ENCODE results near the gene ASMT.
"Not testable (repeated sequence)": the region's sequence is repeated elsewhere in the genome, so short reads cannot be mapped to it uniquely, and the experiment has no call there.

Gene ASMT

GRCh38 chrX:1676866-1677265 is 62.0 kb downstream of the ASMT start:
- no peak for DNase-seq (ENCODE audit: low read depth in 1 of 2, low spot score in 1 of 2)
- no peak for TF ChIP-seq JUND (IDR thresholded peaks at IDR 0.05; ENCODE audit: low read depth)
- in situ Hi-C loops (cut with HindIII; ENCODE audit: low pct_unique_long_range_greater_than_20kb, low sequenced_read_pairs) = no loop called here

GRCh38 chrX:1679238-1679637 is 64.4 kb downstream of the ASMT start:
- in situ Hi-C loops (cut with HindIII; ENCODE audit: low pct_unique_long_range_greater_than_20kb, low sequenced_read_pairs) = no loop called here
- TF ChIP-seq JUND (IDR thresholded peaks at IDR 0.05; ENCODE audit: low read depth) = no peak
- DNase-seq (ENCODE audit: low read depth in 1 of 2, low spot score in 1 of 2) = no peak

GRCh38 chrX:1681439-1681838 is 66.6 kb downstream of the ASMT start:
- in situ Hi-C loops (cut with HindIII; ENCODE audit: low pct_unique_long_range_greater_than_20kb, low sequenced_read_pairs) = no loop called here
- no peak for DNase-seq (ENCODE audit: low read depth in 1 of 2, low spot score in 1 of 2)
- TF ChIP-seq JUND (IDR thresholded peaks at IDR 0.05; ENCODE audit: low read depth) = no peak

- in situ Hi-C loops (cut with HindIII; ENCODE audit: low pct_unique_long_range_greater_than_20kb, low sequenced_read_pairs); DNase-seq (ENCODE audit: low read depth in 1 of 2, low spot score in 1 of 2): not testable (repeated sequence)
These were observed 67.0 kb downstream of the ASMT start for GRCh38 chrX:1681856-1682255.

- DNase-seq (ENCODE audit: low read depth in 1 of 2, low spot score in 1 of 2); in situ Hi-C loops (cut with HindIII; ENCODE audit: low pct_unique_long_range_greater_than_20kb, low sequenced_read_pairs): not testable (repeated sequence)
These were observed 67.6 kb downstream of the ASMT start for GRCh38 chrX:1682501-1682900.

GRCh38 chrX:1684883-1685282 is 70.0 kb downstream of the ASMT start:
- in situ Hi-C loops (cut with HindIII; ENCODE audit: low pct_unique_long_range_greater_than_20kb, low sequenced_read_pairs); DNase-seq (ENCODE audit: low read depth in 1 of 2, low spot score in 1 of 2): not testable (repeated sequence)

- in situ Hi-C loops (cut with HindIII; ENCODE audit: low pct_unique_long_range_greater_than_20kb, low sequenced_read_pairs); DNase-seq (ENCODE audit: low read depth in 1 of 2, low spot score in 1 of 2): not testable (repeated sequence)
These were observed 70.6 kb downstream of the ASMT start for GRCh38 chrX:1685444-1685880.

- DNase-seq (ENCODE audit: low read depth in 1 of 2, low spot score in 1 of 2) = no peak
- in situ Hi-C loops (cut with HindIII; ENCODE audit: low pct_unique_long_range_greater_than_20kb, low sequenced_read_pairs) = no loop called here
- TF ChIP-seq JUND (IDR thresholded peaks at IDR 0.05; ENCODE audit: low read depth) = no peak
These were observed 71.8 kb downstream of the ASMT start for GRCh38 chrX:1686642-1687041.
